Liver (tissue), 9 donors: Measurements from ENCODE around the gene CHD3. TPM values are rescaled to one million over a fixed set of nuclear protein-coding genes. Genes with fewer than 3 reads are reported as not detected.

Experiments
- DNase-seq: peaks from one replicate; pipeline ENCODE4 v3.0.0-alpha.2; 2017; ENCODE audit warnings: low spot score
- H3K27ac ChIP-seq, 2 donors: one replicate each; pipeline ENCODE4 v1.7.0; 2013; ENCODE audit warnings: inconsistent platforms in 2 of 2, low read length in 2 of 2, control low read depth in 1 of 2, low read depth in 1 of 2, mild to moderate bottlenecking in 1 of 2
- H3K27me3 ChIP-seq, 4 donors: one replicate each; pipeline versions ENCODE4 v1.6.1 to v1.7.0; 2013; ENCODE audit warnings: low read length in 3 of 4, inconsistent platforms in 1 of 4, mild to moderate bottlenecking in 1 of 4, moderate library complexity in 1 of 4; ENCODE audit not compliant: control insufficient read depth in 4 of 4, insufficient read depth in 4 of 4
- H3K36me3 ChIP-seq, 4 donors: one replicate each; pipeline versions ENCODE4 v1.6.1 to v1.7.0; 2013; ENCODE audit warnings: low read length in 3 of 4, mild to moderate bottlenecking in 3 of 4, low read depth in 1 of 4, moderate library complexity in 1 of 4; ENCODE audit not compliant: control insufficient read depth in 4 of 4, insufficient read depth in 3 of 4
- H3K4me1 ChIP-seq, 4 donors: one replicate each; pipeline versions ENCODE4 v1.6.1 to v1.7.0; 2013; ENCODE audit warnings: low read length in 3 of 4, mild to moderate bottlenecking in 3 of 4, moderate library complexity in 1 of 4; ENCODE audit not compliant: control insufficient read depth in 4 of 4, insufficient read depth in 4 of 4
- H3K4me3 ChIP-seq, 3 donors: one replicate each; pipeline versions ENCODE4 v1.6.1 to v1.7.0; 2013; ENCODE audit warnings: low read length in 3 of 3, control low read depth in 1 of 3, low read depth in 1 of 3, mild to moderate bottlenecking in 1 of 3
- H3K9ac ChIP-seq, 2 donors: one replicate each; pipeline ENCODE4 v1.7.0; 2013; ENCODE audit warnings: low read length in 2 of 2, mild to moderate bottlenecking in 2 of 2, moderate library complexity in 2 of 2, control low read depth in 1 of 2, low read depth in 1 of 2
- H3K9me3 ChIP-seq, 4 donors: one replicate each; pipeline versions ENCODE4 v1.6.1 to v1.7.0; 2013; ENCODE audit warnings: low read length in 3 of 4; ENCODE audit not compliant: control insufficient read depth in 4 of 4
- ATF3 ChIP-seq: IDR thresholded peaks from 2 replicates; pipeline ENCODE4 v1.6.1; 2016; ENCODE audit warnings: antibody characterized with exemption
- CTCF ChIP-seq: fragments of 150-350 bp; IDR thresholded peaks from 2 replicates; pipeline ENCODE4 v1.5.1; 2017; ENCODE audit warnings: improper control_type of control experiment, low read depth, low read length; ENCODE audit not compliant: missing input control
- EGR1 ChIP-seq, 2 donors: IDR thresholded peaks; 2 replicates each; pipeline ENCODE4 v1.6.1; 2016 to 2018; ENCODE audit warnings: antibody characterized with exemption in 2 of 2, low read depth in 2 of 2
- FOXA1 ChIP-seq: IDR thresholded peaks from 2 replicates; pipeline ENCODE4 v1.6.1; 2016; ENCODE audit warnings: antibody characterized with exemption
- FOXA2 ChIP-seq: IDR thresholded peaks from 2 replicates; pipeline ENCODE4 v1.6.1; 2016; ENCODE audit warnings: antibody characterized with exemption
- GABPA ChIP-seq, 2 donors: IDR thresholded peaks in 1 of 2; conservative IDR thresholded peaks in 1 of 2; 2 replicates each; pipeline ENCODE4 v1.6.1; 2016; ENCODE audit warnings: antibody characterized with exemption in 2 of 2, mild to moderate bottlenecking in 1 of 2, moderate library complexity in 1 of 2
- HNF4A ChIP-seq, 2 donors: conservative IDR thresholded peaks; 2 replicates each; pipeline ENCODE4 v1.6.1; 2016; ENCODE audit warnings: antibody characterized with exemption in 2 of 2, mild to moderate bottlenecking in 2 of 2
- HNF4G ChIP-seq: IDR thresholded peaks from 2 replicates; pipeline ENCODE4 v1.6.1; 2016; ENCODE audit warnings: antibody characterized with exemption
- JUND ChIP-seq, 2 donors: IDR thresholded peaks; 2 replicates each; pipeline ENCODE4 v1.6.1; 2016; ENCODE audit warnings: antibody characterized with exemption in 2 of 2
- MAX ChIP-seq: IDR thresholded peaks from 2 replicates; pipeline ENCODE4 v1.6.1; 2016; ENCODE audit warnings: antibody characterized with exemption
- NR2F2 ChIP-seq: IDR thresholded peaks from 2 replicates; pipeline ENCODE4 v1.6.1; 2016; ENCODE audit warnings: antibody characterized with exemption
- RAD21 ChIP-seq, 2 donors: IDR thresholded peaks; 2 replicates each; pipeline ENCODE4 v1.6.1; 2016; ENCODE audit warnings: antibody characterized with exemption in 2 of 2, mild to moderate bottlenecking in 2 of 2
- REST ChIP-seq: IDR thresholded peaks from 2 replicates; pipeline ENCODE4 v1.6.1; 2016; ENCODE audit warnings: antibody characterized with exemption, mild to moderate bottlenecking
- RXRA ChIP-seq, 2 donors: IDR thresholded peaks; 2 replicates each; pipeline ENCODE4 v1.6.1; 2017 to 2018; ENCODE audit warnings: antibody characterized with exemption in 2 of 2, mild to moderate bottlenecking in 1 of 2
- SP1 ChIP-seq: IDR thresholded peaks from 2 replicates; pipeline ENCODE4 v1.6.1; 2018; ENCODE audit warnings: antibody characterized with exemption, mild to moderate bottlenecking
- TAF1 ChIP-seq: conservative IDR thresholded peaks from 2 replicates; pipeline ENCODE4 v1.6.1; 2016; ENCODE audit warnings: antibody characterized with exemption, mild to moderate bottlenecking
- YY1 ChIP-seq: IDR thresholded peaks from 2 replicates; pipeline ENCODE4 v1.6.1; 2016; ENCODE audit warnings: antibody characterized with exemption, mild to moderate bottlenecking
- ZBTB33 ChIP-seq: IDR thresholded peaks from 2 replicates; pipeline ENCODE4 v1.6.1; 2016; ENCODE audit warnings: antibody characterized with exemption
- WGBS: extraction: QIAGEN DNeasy Blood & Tissue Kit; methylation state at CpG from one replicate; pipeline ENCODE4 v1.1.7; 2013; 5-methylcytosine and 5-hydroxymethylcytosine counted together
- polyA plus RNA-seq, 2 donors: library from polyadenylated mRNA; stranded (reverse) in 1 of 2; unstranded in 1 of 2; fragments of 200-250 nt in 1 of 2; fragments of >200 nt in 1 of 2; fragmentation: Nextera tagmentation in 1 of 2; extraction: Ambion mirVana in 1 of 2; gene quantifications; one replicate each; pipeline versions ENCODE4 v1.2.1 to v1.2.3, GENCODE V29; 2013 to 2015
- total RNA-seq, 2 donors: library from RNA; depleted of rRNA; stranded (reverse); fragments of >200 nt; gene quantifications; one replicate each; pipeline ENCODE4 v1.2.3, GENCODE V29; 2014
- donor health status: healthy.
- donor health status: healthy.
- donor health status: healthy.
- donor health status: healthy.
- donor health status: healthy.

Gene CHD3
- total and polyA plus RNA-seq, 4 donors: 1.9 to 14.4 (median 7.2) TPM

GRCh38 chr17:7848131-7848579 lies 40.4 kb upstream of the CHD3 start:
- Histone ChIP-seq H3K9ac (no peak overlapping the region), H3K4me3 (no peak overlapping the region), H3K4me1 (peaks cover 0 to 18% (median 12%) of the 10 kb centered on the region in 4 donors), H3K27ac (no peak overlapping the region), H3K27me3 (no peaks in the 10 kb centered on the region), H3K9me3 (no peaks in the 10 kb centered on the region), H3K36me3 (peaks cover 20 to 54% (median 29%) of the 10 kb centered on the region in 4 donors)
- TF ChIP-seq EGR1 (IDR thresholded peaks at IDR 0.05; ENCODE audit: low read depth in 2 of 2): no peak
- TF ChIP-seq ATF3: no peak
- no peak for DNase-seq
- 87% methylated on average over 20 of the region's 20 CpGs for WGBS

- WGBS: 95% methylated on average over 21 of the region's 21 CpGs
- H3K27ac ChIP-seq: no peak overlapping the region
- no peak overlapping the region for H3K9ac ChIP-seq
- TF ChIP-seq HNF4A (conservative IDR thresholded peaks at IDR 0.05) (no peak), YY1 (no peak), HNF4G (no peak), NR2F2 (no peak), REST (no peak), ATF3 (no peak), EGR1 (IDR thresholded peaks at IDR 0.05; ENCODE audit: low read depth in 2 of 2) (no peak), RAD21 (IDR thresholded peaks at IDR 0.05) (no peak), MAX (no peak), GABPA (IDR thresholded peaks at IDR 0.05 in 1 of 2, conservative IDR thresholded peaks at IDR 0.05 in 1 of 2) (no peak), FOXA1 (no peak), ZBTB33 (no peak), CTCF (no peak), TAF1 (no peak), RXRA (IDR thresholded peaks at IDR 0.05) (no peak), SP1 (no peak), JUND (IDR thresholded peaks at IDR 0.05) (no peak), FOXA2 (no peak)
- no peaks in the 10 kb centered on the region for H3K27me3 ChIP-seq
- no peak overlapping the region for H3K4me3 ChIP-seq
- peaks cover 0 to 17% (median 12%) of the 10 kb centered on the region in 4 donors for H3K4me1 ChIP-seq
- H3K9me3 ChIP-seq: no peaks in the 10 kb centered on the region
- H3K36me3 ChIP-seq: peaks cover 21 to 54% (median 30%) of the 10 kb centered on the region in 4 donors
- DNase-seq: no peak
Observed at GRCh38 chr17:7848739-7849129, 39.9 kb upstream of the CHD3 start.
